Measurements from ENCODE around the gene RAD50. TPM values are rescaled to one million over a fixed set of nuclear protein-coding genes. Genes with fewer than 3 reads are reported as not detected.

The RAD50 gene
- total and polyA plus RNA-seq, 7 donors, result 6.0 to 34.6 (median 20.0) TPM

DNA sequence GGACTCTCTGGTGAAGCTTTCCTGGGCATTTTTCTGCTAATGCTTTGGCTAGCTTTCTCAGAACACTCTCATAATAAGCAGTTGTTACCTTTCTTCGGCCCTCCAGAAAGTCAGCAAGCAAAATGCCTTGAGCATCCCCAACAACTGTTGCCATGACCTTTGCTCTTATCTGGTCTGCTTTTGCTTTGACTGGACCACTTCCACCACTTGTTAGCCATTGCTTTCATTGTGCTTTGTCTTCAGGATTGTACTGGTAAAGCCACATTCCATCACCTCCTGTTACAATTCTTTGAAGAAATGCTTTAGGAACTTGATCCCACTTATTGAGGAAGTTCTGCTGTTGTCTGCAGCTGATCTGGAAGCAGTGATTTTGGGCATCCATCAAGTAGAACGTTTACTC is 35.7 kb downstream of the RAD50 start:
- no peaks in the 10 kb centered on the region for H3K9me3 ChIP-seq
- TF ChIP-seq POLR2A (IDR thresholded peaks at IDR 0.05), result no peak
- peaks cover 0 to 98% (median 36%) of the 10 kb centered on the region in 4 donors for H3K36me3 ChIP-seq
- DNase-seq, result no peak
- 68 to 73% methylated on average over 2 of the region's 2 CpGs for WGBS, 2 donors
- no peaks in the 10 kb centered on the region for H3K27me3 ChIP-seq
- H3K27ac ChIP-seq, result no peak overlapping the region
- intact Hi-C loops (cut with DNase I), result no loop called here
- H3K4me3 ChIP-seq, result no peak overlapping the region
- H3K4me1 ChIP-seq, result no peaks in the 10 kb centered on the region

DNA sequence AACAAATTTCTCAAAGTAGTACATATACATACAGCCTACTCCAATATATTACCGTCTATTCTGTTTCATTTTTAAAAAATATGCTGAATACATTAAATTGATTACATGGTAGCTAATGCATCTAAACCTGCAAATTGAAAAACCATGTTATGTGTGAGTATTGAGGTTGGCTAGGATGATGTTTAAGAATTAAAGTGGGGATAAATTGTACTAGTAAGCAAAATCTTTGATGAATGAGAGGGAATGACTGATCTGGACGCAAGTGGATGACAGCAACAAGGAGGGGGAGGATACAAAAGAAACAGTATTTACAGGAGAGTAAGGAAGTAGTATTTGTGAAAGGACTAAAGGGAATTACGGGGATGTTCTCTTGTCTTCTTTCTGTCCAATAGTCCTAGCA is 37.4 kb downstream of the RAD50 start:
- intact Hi-C loops (cut with DNase I), result no loop called here
- Histone ChIP-seq H3K27me3 (no peaks in the 10 kb centered on the region), H3K9me3 (no peaks in the 10 kb centered on the region), H3K36me3 (peaks cover 0 to 98% (median 37%) of the 10 kb centered on the region in 4 donors), H3K4me1 (no peaks in the 10 kb centered on the region), H3K4me3 (no peak overlapping the region), H3K27ac (no peak overlapping the region)
- 95 to 97% methylated on average over 3 of the region's 3 CpGs for WGBS, 2 donors
- TF ChIP-seq POLR2A (IDR thresholded peaks at IDR 0.05) (no peak), CTCF (IDR thresholded peaks at IDR 0.05) (no peak), POLR2AphosphoS5 (IDR thresholded peaks at IDR 0.05) (no peak), EP300 (IDR thresholded peaks at IDR 0.05) (no peak)
- DNase-seq, result no peak

- H3K4me1 ChIP-seq, result no peaks in the 10 kb centered on the region
- H3K36me3 ChIP-seq, result peaks cover 0 to 98% (median 36%) of the 10 kb centered on the region in 4 donors
- H3K27me3 ChIP-seq, result no peaks in the 10 kb centered on the region
- no peaks in the 10 kb centered on the region for H3K9me3 ChIP-seq
- H3K4me3 ChIP-seq, result no peak overlapping the region
- TF ChIP-seq EP300 (IDR thresholded peaks at IDR 0.05), result no peak
- no peak for TF ChIP-seq POLR2A (IDR thresholded peaks at IDR 0.05)
- TF ChIP-seq CTCF (IDR thresholded peaks at IDR 0.05), result no peak
- no peak for TF ChIP-seq POLR2AphosphoS5 (IDR thresholded peaks at IDR 0.05)
- intact Hi-C loops (cut with DNase I), result no loop called here
- DNase-seq, result no peak
- WGBS, 2 donors, result 91 to 98% methylated on average over 5 of the region's 5 CpGs
- H3K27ac ChIP-seq, result no peak overlapping the region
These were observed 38.8 kb downstream of the RAD50 start for GRCh38 chr5:132595624-132596023.

GRCh38 chr5:132601071-132601728 is 44.4 kb downstream of the RAD50 start:
- H3K27ac ChIP-seq, result no peak overlapping the region
- WGBS, 2 donors, result 89 to 92% methylated on average over 8 of the region's 8 CpGs
- no peak for DNase-seq
- H3K4me3 ChIP-seq, result no peak overlapping the region
- intact Hi-C loops (cut with DNase I), result no loop called here
- H3K4me1 ChIP-seq, result no peaks in the 10 kb centered on the region
- no peaks in the 10 kb centered on the region for H3K27me3 ChIP-seq
- TF ChIP-seq POLR2A (IDR thresholded peaks at IDR 0.05) (no peak), POLR2AphosphoS5 (IDR thresholded peaks at IDR 0.05) (no peak), CTCF (IDR thresholded peaks at IDR 0.05) (no peak), EP300 (IDR thresholded peaks at IDR 0.05) (no peak)
- H3K9me3 ChIP-seq, result no peaks in the 10 kb centered on the region
- H3K36me3 ChIP-seq, result peaks cover 0 to 84% (median 34%) of the 10 kb centered on the region in 4 donors

DNA sequence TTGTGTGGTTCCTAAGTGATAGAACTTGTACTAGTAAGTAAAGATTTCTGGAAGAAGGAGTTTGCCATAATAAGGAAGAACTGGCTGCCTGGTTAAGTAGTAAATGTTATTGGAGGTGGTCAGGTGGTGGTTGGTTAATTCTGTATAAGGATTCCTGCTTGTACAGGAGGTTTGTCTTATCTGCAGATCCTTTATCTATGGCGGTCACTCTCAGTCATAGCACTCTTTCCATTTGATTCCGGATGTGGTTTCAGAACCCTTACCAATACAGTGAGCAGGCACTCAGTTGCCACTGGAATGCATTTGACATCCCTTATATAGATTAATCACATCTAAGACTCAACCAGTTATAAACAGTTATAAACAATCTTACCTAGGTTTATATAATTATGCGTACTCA is 50.3 kb downstream of the RAD50 start:
- Histone ChIP-seq H3K27me3 (no peaks in the 10 kb centered on the region), H3K36me3 (peaks cover 6 to 98% (median 39%) of the 10 kb centered on the region in 4 donors), H3K9me3 (no peaks in the 10 kb centered on the region), H3K4me1 (no peaks in the 10 kb centered on the region), H3K27ac (no peak overlapping the region), H3K4me3 (no peak overlapping the region)
- TF ChIP-seq CTCF (IDR thresholded peaks at IDR 0.05) (no peak), EP300 (IDR thresholded peaks at IDR 0.05) (no peak), POLR2A (IDR thresholded peaks at IDR 0.05) (no peak), POLR2AphosphoS5 (IDR thresholded peaks at IDR 0.05) (no peak)
- 93 to 95% methylated on average over 3 of the region's 3 CpGs for WGBS, 2 donors
- intact Hi-C loops (cut with DNase I), result no loop called here
- DNase-seq, result no peak
